ENCODE results near the gene POU3F2. TPM values are rescaled to one million over a fixed set of nuclear protein-coding genes. Genes with fewer than 3 reads are reported as not detected.

POU3F2 gene
- total and polyA plus RNA-seq, 9 of the 15 experiments (the other 6 are each of a cell fraction or from before 2014, with no cell fraction given), result 0.08 to 0.46 (median 0.36) TPM

DNA sequence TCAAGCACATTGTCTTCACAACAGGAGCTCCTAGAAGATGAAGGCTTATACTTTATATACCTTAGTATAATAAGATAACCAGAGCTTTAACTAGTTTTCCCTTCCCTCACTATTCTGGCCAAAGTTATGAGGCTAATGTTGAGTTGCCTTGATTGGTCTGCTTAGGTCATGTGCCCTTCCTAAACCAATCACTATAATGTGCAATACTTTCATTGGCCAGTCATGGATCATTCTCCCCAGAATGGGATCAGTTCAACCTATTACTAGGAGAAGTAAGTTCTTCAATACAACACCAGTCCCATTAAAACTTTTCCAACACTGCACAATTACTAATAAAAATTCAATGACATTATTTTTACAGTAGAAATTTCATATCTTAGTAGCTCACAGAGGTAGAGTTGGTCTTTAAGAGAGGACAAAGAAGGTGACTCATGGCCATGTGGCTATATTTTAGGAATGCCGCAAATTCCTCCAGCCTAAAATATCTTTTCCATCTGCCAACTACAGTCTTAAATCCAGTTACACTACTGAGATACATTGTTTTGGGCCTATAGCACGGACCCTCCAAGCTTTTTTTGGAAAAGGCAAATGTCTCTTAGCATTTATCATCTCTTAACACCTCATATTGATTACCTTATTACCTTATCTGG, 12.5 kb upstream of the POU3F2 start (continued):
- TF ChIP-seq, protein P1, sequence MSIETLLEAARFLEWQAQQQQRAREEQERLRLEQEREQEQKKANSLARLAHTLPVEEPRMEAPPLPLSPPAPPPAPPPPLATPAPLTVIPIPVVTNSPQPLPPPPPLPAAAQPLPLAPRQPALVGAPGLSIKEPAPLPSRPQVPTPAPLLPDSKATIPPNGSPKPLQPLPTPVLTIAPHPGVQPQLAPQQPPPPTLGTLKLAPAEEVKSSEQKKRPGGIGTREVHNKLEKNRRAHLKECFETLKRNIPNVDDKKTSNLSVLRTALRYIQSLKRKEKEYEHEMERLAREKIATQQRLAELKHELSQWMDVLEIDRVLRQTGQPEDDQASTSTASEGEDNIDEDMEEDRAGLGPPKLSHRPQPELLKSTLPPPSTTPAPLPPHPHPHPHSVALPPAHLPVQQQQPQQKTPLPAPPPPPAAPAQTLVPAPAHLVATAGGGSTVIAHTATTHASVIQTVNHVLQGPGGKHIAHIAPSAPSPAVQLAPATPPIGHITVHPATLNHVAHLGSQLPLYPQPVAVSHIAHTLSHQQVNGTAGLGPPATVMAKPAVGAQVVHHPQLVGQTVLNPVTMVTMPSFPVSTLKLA (conservative IDR thresholded peaks at IDR 0.05), result no peak

DNA sequence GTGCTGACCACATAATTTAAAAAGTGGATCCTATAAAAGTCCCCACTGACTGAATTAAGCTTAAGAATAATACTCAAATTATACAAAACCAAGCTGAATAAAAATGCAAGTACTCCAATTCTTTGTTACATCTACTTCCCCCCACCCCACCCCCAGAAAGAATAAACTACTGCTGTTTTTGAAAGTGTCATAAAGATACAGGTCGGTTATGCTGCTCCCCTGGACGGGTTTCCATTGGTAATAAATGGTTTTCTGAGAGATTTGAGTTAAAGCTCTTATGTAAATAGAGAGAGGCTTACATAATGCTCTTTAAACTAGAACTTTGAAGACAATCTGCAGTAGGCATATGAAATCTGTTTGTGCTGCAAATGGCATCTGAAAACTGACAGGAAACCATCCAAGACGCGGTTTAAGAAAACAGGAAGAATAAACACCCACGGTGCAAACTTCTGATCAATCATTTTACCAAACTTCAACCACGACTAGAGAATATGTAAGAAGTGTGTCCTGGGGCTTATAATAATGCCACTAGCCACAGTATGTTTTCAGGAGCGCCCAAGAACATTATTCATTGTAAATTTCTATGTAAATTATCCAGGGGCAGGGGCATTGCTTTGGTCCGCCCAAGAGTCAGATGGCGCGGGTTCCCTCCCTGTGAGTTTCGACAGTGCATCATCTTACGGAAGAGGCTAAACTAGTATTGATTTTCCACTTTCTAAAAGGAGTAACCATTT, 10.8 kb upstream of the POU3F2 start:
- Histone ChIP-seq H3K27me3 (ENCODE audit: control insufficient read depth in 2 of 2, insufficient read depth in 2 of 2, low read length in 2 of 2) (peaks cover 27 to 29% of the 10 kb centered on the region in 2 experiments), H3K79me2 (ENCODE audit: control insufficient read depth, insufficient read depth, low read length) (no peaks in the 10 kb centered on the region), H2AFZ (ENCODE audit: low read depth, low read length) (peak overlapping the region; percentile 38; the same call in 1 of the 2 replicates), H3K27ac (ENCODE audit: extremely low read depth, low read depth, low read length) (no peak overlapping the region), H4K20me1 (replicated peaks; ENCODE audit: control insufficient read depth, insufficient read depth, low read length) (no peaks in the 10 kb centered on the region), H3K4me3 (no peak overlapping the region), H3K9me1 (ENCODE audit: control insufficient read depth, insufficient read depth, low read length) (no peaks in the 10 kb centered on the region), H3K9ac (ENCODE audit: insufficient read depth in 1 of 2, low read depth in 2 of 2, low read length in 2 of 2) (no peak overlapping the region), H3K36me3 (ENCODE audit: control insufficient read depth, insufficient read depth, low read length) (no peaks in the 10 kb centered on the region), H3K4me2 (ENCODE audit: insufficient read depth, low read length) (no peak overlapping the region), H3K9me3 (replicated peaks; ENCODE audit: control insufficient read depth, insufficient read depth, low read depth, low read length) (no peaks in the 10 kb centered on the region), H3K4me1 (replicated peaks in 1 of 2; ENCODE audit: control insufficient read depth in 2 of 2, insufficient read depth in 2 of 2, low read length in 2 of 2) (peaks cover 0 to 12% of the 10 kb centered on the region in 2 experiments; a peak in 2 of 5 replicates)
- ChIA-PET CTCF (ENCODE audit: low intra/inter-chr PET ratio) (no interaction called here), POLR2A (no interaction called here)
- in situ Hi-C loops (cut with MboI) (no loop called here), intact Hi-C loops (cut with micrococcal nuclease) (no loop called here)
- FAIRE-seq, result no peak
- no TSS peak for BruUV-seq (replicated peaks)
- DNase-seq (ENCODE audit: extremely low read depth in 1 of 4, low spot score in 3 of 4), result no peak
- ATAC-seq, result no peak
- 8% methylated on average over 12 of the region's 12 CpGs for WGBS (ENCODE audit: insufficient coverage, low coverage, missing lambda C conversion rate)
- TF ChIP-seq HNRNPL (IDR thresholded peaks at IDR 0.05; ENCODE audit: low read depth, low read length) (no peak), PTBP1 (IDR thresholded peaks at IDR 0.05; ENCODE audit: low read depth, low read length) (no peak), MCM2 (IDR thresholded peaks at IDR 0.05; ENCODE audit: low read depth) (no peak), ZNF174 (CRISPR knock-in tag; IDR thresholded peaks at IDR 0.05) (no peak), MTF1 (CRISPR knock-in tag; IDR thresholded peaks at IDR 0.05; ENCODE audit: borderline replicate concordance) (no peak), POLR2A (conservative IDR thresholded peaks at IDR 0.05) (no peak), ZNF354B (CRISPR knock-in tag; IDR thresholded peaks at IDR 0.05) (no peak), KLF13 (tag; IDR thresholded peaks at IDR 0.05; ENCODE audit: borderline replicate concordance, low read depth) (no peak), PHTF2 (CRISPR knock-in tag; IDR thresholded peaks at IDR 0.05) (no peak), RBM22 (IDR thresholded peaks at IDR 0.05; ENCODE audit: low read depth, low read length, poor library complexity, severe bottlenecking) (no peak), FUS (optimal IDR thresholded peaks at IDR 0.05; ENCODE audit: low read depth, low read length) (no peak), MAFG (tag; conservative IDR thresholded peaks at IDR 0.05) (no peak)
- TF ChIP-seq, protein P2, sequence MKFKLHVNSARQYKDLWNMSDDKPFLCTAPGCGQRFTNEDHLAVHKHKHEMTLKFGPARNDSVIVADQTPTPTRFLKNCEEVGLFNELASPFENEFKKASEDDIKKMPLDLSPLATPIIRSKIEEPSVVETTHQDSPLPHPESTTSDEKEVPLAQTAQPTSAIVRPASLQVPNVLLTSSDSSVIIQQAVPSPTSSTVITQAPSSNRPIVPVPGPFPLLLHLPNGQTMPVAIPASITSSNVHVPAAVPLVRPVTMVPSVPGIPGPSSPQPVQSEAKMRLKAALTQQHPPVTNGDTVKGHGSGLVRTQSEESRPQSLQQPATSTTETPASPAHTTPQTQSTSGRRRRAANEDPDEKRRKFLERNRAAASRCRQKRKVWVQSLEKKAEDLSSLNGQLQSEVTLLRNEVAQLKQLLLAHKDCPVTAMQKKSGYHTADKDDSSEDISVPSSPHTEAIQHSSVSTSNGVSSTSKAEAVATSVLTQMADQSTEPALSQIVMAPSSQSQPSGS (CRISPR knock-in tag; IDR thresholded peaks at IDR 0.05), result no peak
- TF ChIP-seq, protein P3, sequence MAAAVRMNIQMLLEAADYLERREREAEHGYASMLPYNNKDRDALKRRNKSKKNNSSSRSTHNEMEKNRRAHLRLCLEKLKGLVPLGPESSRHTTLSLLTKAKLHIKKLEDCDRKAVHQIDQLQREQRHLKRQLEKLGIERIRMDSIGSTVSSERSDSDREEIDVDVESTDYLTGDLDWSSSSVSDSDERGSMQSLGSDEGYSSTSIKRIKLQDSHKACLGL (CRISPR knock-in tag; IDR thresholded peaks at IDR 0.05; ENCODE audit: borderline replicate concordance, poor library complexity, severe bottlenecking), result no peak
- TF ChIP-seq, protein P4, sequence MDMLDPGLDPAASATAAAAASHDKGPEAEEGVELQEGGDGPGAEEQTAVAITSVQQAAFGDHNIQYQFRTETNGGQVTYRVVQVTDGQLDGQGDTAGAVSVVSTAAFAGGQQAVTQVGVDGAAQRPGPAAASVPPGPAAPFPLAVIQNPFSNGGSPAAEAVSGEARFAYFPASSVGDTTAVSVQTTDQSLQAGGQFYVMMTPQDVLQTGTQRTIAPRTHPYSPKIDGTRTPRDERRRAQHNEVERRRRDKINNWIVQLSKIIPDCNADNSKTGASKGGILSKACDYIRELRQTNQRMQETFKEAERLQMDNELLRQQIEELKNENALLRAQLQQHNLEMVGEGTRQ (CRISPR knock-in tag; IDR thresholded peaks at IDR 0.05), result no peak
